Smooth muscle cell (in vitro differentiated cells): ENCODE data around the gene IBSP. TPM values are rescaled to one million over a fixed set of nuclear protein-coding genes. Genes with fewer than 3 reads are reported as not detected.

Experiments used
- DNase-seq: peaks from one replicate; lab custom pipeline; 2025; ENCODE audit not compliant: unreplicated experiment; lab: John Stamatoyannopoulos, UW
- H2AFZ ChIP-seq: fragments of 200-600 bp; sonication (generic); 2 replicates; pipeline ENCODE4 v1.6.0; 2016; ENCODE audit warnings: antibody characterized with exemption, low read depth, mild to moderate bottlenecking
- H3F3A ChIP-seq: fragments of 200-600 bp; sonication (generic); 2 replicates; pipeline ENCODE4 v1.6.0; 2017; ENCODE audit warnings: antibody characterized with exemption, low read depth
- H3K27ac ChIP-seq: fragments of 200-600 bp; sonication (generic); 2 replicates; pipeline ENCODE4 v1.5.1; 2016; ENCODE audit warnings: low read depth, mild to moderate bottlenecking
- H3K27me3 ChIP-seq: fragments of 200-600 bp; sonication (generic); 2 replicates; pipeline ENCODE4 v1.6.1; 2016; ENCODE audit warnings: low read depth, mild to moderate bottlenecking
- H3K36me3 ChIP-seq: fragments of 200-600 bp; sonication (generic); 2 replicates; pipeline ENCODE4 v1.5.1; 2016; ENCODE audit warnings: low read depth
- H3K4me1 ChIP-seq: fragments of 200-600 bp; sonication (generic); 2 replicates; pipeline ENCODE4 v1.5.1; 2016; ENCODE audit warnings: low read depth
- H3K4me2 ChIP-seq: fragments of 200-600 bp; sonication (generic); 2 replicates; pipeline ENCODE4 v1.6.0; 2016; ENCODE audit warnings: mild to moderate bottlenecking
- H3K4me3 ChIP-seq: fragments of 200-600 bp; sonication (generic); 2 replicates; pipeline ENCODE4 v1.5.1; 2016; ENCODE audit warnings: mild to moderate bottlenecking
- H3K79me2 ChIP-seq: fragments of 200-600 bp; sonication (generic); 2 replicates; pipeline ENCODE4 v1.6.0; 2016; ENCODE audit warnings: low read depth, mild to moderate bottlenecking
- H3K9ac ChIP-seq: fragments of 200-600 bp; sonication (generic); 2 replicates; pipeline ENCODE4 v1.6.0; 2016; ENCODE audit warnings: low read depth
- H3K9me3 ChIP-seq: fragments of 200-600 bp; sonication (generic); replicated peaks from 2 replicates; pipeline ENCODE4 v1.5.1; 2016; ENCODE audit warnings: low read depth
- H4K20me1 ChIP-seq: fragments of 200-600 bp; sonication (generic); 2 replicates; pipeline ENCODE4 v1.6.0; 2016; ENCODE audit warnings: low read depth
- WGBS: methylation state at CpG from one replicate; pipeline ENCODE4 v1.1.7; 2016; ENCODE audit warnings: low lambda C conversion rate; 5-methylcytosine and 5-hydroxymethylcytosine counted together
- polyA plus RNA-seq: library from polyadenylated mRNA; unstranded; fragments of >200 nt; fragmentation: Nextera tagmentation; extraction: Ambion mirVana; gene quantifications from 2 replicates; pipeline ENCODE4 v1.2.1, GENCODE V29; 2016
- total RNA-seq: library from RNA; depleted of rRNA; stranded (reverse); fragments of >200 nt; gene quantifications from 2 replicates; pipeline ENCODE4 v1.2.3, GENCODE V29; 2014
- TF ChIP-seq, protein P1 (sequence below): fragments of 200-600 bp; sonication (generic); IDR thresholded peaks from 2 replicates; pipeline ENCODE4 v1.5.1; 2017; ENCODE audit warnings: borderline replicate concordance, mild to moderate bottlenecking, antibody characterized with exemption; ENCODE audit not compliant: insufficient read depth, poor library complexity, severe bottlenecking

The IBSP gene
- total and polyA plus RNA-seq, 2 experiments from 2014 or later, result not detected

GRCh38 chr4:87806520-87806919 lies 7.2 kb downstream of the IBSP start:
- no peak for DNase-seq
- Histone ChIP-seq H2AFZ (no peak overlapping the region), H3K4me2 (peak overlapping the region; percentile 10), H3K9ac (no peak overlapping the region), H3K4me1 (peaks cover 5% of the 10 kb centered on the region), H3K79me2 (no peaks in the 10 kb centered on the region), H3K36me3 (no peaks in the 10 kb centered on the region), H3K4me3 (no peak overlapping the region), H3F3A (no peaks in the 10 kb centered on the region), H3K27me3 (no peaks in the 10 kb centered on the region), H3K9me3 (no peaks in the 10 kb centered on the region), H4K20me1 (no peaks in the 10 kb centered on the region), H3K27ac (peak overlapping the region; percentile 41)
- TF ChIP-seq, protein P1, sequence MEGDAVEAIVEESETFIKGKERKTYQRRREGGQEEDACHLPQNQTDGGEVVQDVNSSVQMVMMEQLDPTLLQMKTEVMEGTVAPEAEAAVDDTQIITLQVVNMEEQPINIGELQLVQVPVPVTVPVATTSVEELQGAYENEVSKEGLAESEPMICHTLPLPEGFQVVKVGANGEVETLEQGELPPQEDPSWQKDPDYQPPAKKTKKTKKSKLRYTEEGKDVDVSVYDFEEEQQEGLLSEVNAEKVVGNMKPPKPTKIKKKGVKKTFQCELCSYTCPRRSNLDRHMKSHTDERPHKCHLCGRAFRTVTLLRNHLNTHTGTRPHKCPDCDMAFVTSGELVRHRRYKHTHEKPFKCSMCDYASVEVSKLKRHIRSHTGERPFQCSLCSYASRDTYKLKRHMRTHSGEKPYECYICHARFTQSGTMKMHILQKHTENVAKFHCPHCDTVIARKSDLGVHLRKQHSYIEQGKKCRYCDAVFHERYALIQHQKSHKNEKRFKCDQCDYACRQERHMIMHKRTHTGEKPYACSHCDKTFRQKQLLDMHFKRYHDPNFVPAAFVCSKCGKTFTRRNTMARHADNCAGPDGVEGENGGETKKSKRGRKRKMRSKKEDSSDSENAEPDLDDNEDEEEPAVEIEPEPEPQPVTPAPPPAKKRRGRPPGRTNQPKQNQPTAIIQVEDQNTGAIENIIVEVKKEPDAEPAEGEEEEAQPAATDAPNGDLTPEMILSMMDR, result no peak
- 78% methylated on average over 3 of the region's 3 CpGs for WGBS

DNA sequence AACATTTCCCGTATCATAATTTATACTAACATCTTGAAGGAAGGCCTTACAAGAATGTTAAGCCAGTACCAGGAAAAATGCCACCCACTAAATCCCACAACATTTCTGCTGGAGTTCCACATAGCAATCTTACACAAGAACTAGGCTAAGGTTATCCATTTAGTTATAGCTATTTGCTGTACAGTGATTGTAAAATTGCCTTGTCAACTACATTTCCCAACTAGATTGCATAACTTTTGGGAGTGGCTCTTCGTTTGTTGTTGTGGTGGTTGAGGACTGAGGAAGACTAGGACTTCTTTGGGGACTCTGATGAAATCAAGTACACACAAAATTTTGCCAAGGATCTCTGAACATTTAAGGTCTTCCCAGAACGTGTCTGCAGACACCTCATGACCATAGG lies 8.0 kb downstream of the IBSP start:
- Histone ChIP-seq H3K27ac (no peak overlapping the region), H3F3A (no peaks in the 10 kb centered on the region), H3K4me2 (no peak overlapping the region), H3K79me2 (no peaks in the 10 kb centered on the region), H3K4me3 (no peak overlapping the region), H3K9me3 (no peaks in the 10 kb centered on the region), H2AFZ (no peak overlapping the region), H3K36me3 (no peaks in the 10 kb centered on the region), H3K4me1 (peaks cover 5% of the 10 kb centered on the region), H3K9ac (no peak overlapping the region), H4K20me1 (no peaks in the 10 kb centered on the region), H3K27me3 (no peaks in the 10 kb centered on the region)
- DNase-seq, result no peak
- 77% methylated on average over 3 of the region's 3 CpGs for WGBS
- TF ChIP-seq, protein P1, result no peak

GRCh38 chr4:87811977-87812376 lies 12.6 kb downstream of the IBSP start:
- Histone ChIP-seq H3K4me2 (no peak overlapping the region), H2AFZ (no peak overlapping the region), H3F3A (no peaks in the 10 kb centered on the region), H3K4me1 (no peaks in the 10 kb centered on the region), H3K4me3 (no peak overlapping the region), H3K9ac (no peak overlapping the region), H3K27ac (no peak overlapping the region), H4K20me1 (no peaks in the 10 kb centered on the region), H3K36me3 (no peaks in the 10 kb centered on the region), H3K79me2 (no peaks in the 10 kb centered on the region), H3K27me3 (no peaks in the 10 kb centered on the region), H3K9me3 (no peaks in the 10 kb centered on the region)
- WGBS, result 99% methylated on average over 2 of the region's 2 CpGs
- no peak for DNase-seq
- TF ChIP-seq, protein P1, result no peak

GRCh38 chr4:87819281-87819919 lies 20.0 kb downstream of the IBSP start:
- H2AFZ ChIP-seq, result peak overlapping the region; percentile 84
- WGBS, result 59% methylated on average over 8 of the region's 8 CpGs
- H3K79me2 ChIP-seq, result no peaks in the 10 kb centered on the region
- H3K27me3 ChIP-seq, result no peaks in the 10 kb centered on the region
- TF ChIP-seq, protein P1, result no peak
- DNase-seq, result no peak
- H3K4me2 ChIP-seq, result peak overlapping the region; percentile 31
- no peaks in the 10 kb centered on the region for H4K20me1 ChIP-seq
- H3K36me3 ChIP-seq, result no peaks in the 10 kb centered on the region
- no peaks in the 10 kb centered on the region for H3K9me3 ChIP-seq
- no peak overlapping the region for H3K4me3 ChIP-seq
- H3K9ac ChIP-seq, result peak overlapping the region; percentile 45
- no peaks in the 10 kb centered on the region for H3K4me1 ChIP-seq
- H3K27ac ChIP-seq, result peak overlapping the region; percentile 74
- H3F3A ChIP-seq, result no peaks in the 10 kb centered on the region
